Mucosa of gallbladder (tissue), 1 donor: ENCODE results near the gene CFAP90. TPM values are rescaled to one million over a fixed set of nuclear protein-coding genes. Genes with fewer than 3 reads are reported as not detected.

Experiments used
- total RNA-seq: library from RNA; stranded (reverse); gene quantifications from one replicate; pipeline ENCODE4 v1.2.1, GENCODE V29; 2021
- donor health status: DM: no; HTN: no; CAD: no.

Gene CFAP90
- total RNA-seq, 1 donor from 2014 or later, result not detected

Other genes with a start within 250 kb of the CFAP90 start
- 5.5 TPM for gene FASTKD3, start 17.9 kb upstream of the CFAP90 start, total RNA-seq
- 42.9 TPM for gene MTRR, start 18.0 kb upstream of the CFAP90 start, total RNA-seq